ENCODE results near the gene SYNJ2. TPM values are rescaled to one million over a fixed set of nuclear protein-coding genes. Genes with fewer than 3 reads are reported as not detected.
A peak's percentile ranks its signal among the peaks of the same experiment; 100 is the strongest.

The SYNJ2 gene
- total and polyA plus RNA-seq, 7 donors, result 2.6 to 30.2 (median 6.1) TPM

GRCh38 chr6:158046201-158047126 is 64.8 kb downstream of the SYNJ2 start:
- ATAC-seq (peak in 1 of 4 donors; percentile 24), DNase-seq (peak in 1 of 2 donors; percentile 30)
- Histone ChIP-seq H3K4me1 (peaks cover 63% of the 10 kb centered on the region), H3K4me3 (peak overlapping the region; percentile 12), H3K27ac (peak overlapping the region; percentile 98), H3K27me3 (ENCODE audit: insufficient read depth in 3 of 3, low read length in 2 of 3) (no peaks in the 10 kb centered on the region), H3K9me3 (no peaks in the 10 kb centered on the region), H3K36me3 (ENCODE audit: insufficient read depth in 1 of 2, low read depth in 1 of 2) (no peaks in the 10 kb centered on the region)
- TF ChIP-seq CTCF (IDR thresholded peaks at IDR 0.05), result no peak
- WGBS, 3 donors, result 66 to 72% (median 67%) methylated on average over 20 of the region's 20 CpGs
- intact Hi-C loops (cut with DNase I), result no loop called here

GRCh38 chr6:158047127-158047518 is 65.5 kb downstream of the SYNJ2 start:
- 29 to 51% (median 34%) methylated on average over 10 of the region's 10 CpGs for WGBS, 3 donors
- peak; percentile 40 to 50 (median 48) for ATAC-seq
- H3K4me3 ChIP-seq, result peak overlapping the region; percentile 12
- no peak for TF ChIP-seq CTCF (IDR thresholded peaks at IDR 0.05)
- H3K4me1 ChIP-seq, result peaks cover 56% of the 10 kb centered on the region
- no peaks in the 10 kb centered on the region for H3K36me3 ChIP-seq (ENCODE audit: insufficient read depth in 1 of 2, low read depth in 1 of 2)
- no peaks in the 10 kb centered on the region for H3K27me3 ChIP-seq (ENCODE audit: insufficient read depth in 3 of 3, low read length in 2 of 3)
- DNase-seq, result peak; percentile 65 to 84
- intact Hi-C loops (cut with DNase I), result no loop called here
- H3K27ac ChIP-seq, result peak overlapping the region; percentile 98
- no peaks in the 10 kb centered on the region for H3K9me3 ChIP-seq

DNA sequence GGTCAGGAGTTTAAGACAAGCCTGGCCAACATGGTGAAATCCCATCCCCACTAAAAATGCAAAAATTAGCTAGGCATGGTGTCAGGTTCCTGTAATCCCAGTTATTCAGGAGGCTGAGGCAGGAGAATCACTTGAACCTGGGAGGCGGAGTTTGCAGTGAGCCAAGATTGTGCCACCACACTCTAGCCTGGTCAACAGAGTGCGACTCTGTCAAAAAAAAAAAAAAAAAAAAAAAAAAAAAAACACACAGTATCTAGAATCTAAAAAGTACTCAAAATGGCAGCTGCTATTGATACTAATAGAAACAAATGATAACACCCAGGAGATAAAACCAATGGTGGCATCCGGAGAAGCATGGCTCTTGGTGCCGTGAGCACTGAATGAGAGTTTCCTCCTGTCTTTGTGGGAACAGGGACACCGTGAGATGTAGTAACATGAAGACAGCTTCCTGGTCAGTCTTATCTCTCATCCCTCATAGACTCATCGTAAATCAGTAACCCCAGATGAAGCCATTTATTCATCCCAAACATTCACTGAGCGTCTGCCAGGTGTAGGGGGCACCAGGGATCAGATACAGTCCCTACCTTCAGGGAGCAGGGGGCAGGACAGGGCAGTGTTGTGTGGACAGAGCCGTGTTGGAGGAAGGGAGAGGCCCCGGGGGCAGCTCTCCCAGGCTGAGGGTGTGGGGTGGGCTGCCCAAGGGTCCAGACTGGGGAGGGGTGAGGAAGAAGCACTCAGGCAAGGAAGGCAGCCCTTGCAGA is 66.1 kb downstream of the SYNJ2 start:
- intact Hi-C loops (cut with DNase I), result no loop called here
- WGBS, 3 donors, result 76 to 83% (median 81%) methylated on average over 9 of the region's 9 CpGs

DNA sequence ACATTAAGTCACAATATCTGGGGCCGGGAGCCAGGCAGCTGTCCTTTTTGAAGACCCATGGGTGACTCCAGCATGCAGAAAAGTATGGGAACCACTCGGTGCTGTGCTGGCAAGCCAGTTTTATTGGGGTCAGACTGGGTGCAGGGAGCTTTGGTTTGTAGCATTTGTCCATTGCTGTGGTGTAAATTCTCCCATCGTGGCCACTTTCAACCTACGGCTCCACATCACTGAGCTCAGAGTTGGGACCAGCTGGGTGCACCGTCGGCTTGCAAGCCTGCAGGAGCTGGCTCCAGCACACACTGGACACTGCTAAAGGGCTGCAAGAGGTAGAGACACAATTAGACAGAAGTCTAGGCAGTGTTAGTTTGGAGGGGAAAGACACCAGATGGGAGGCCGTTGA is 66.9 kb downstream of the SYNJ2 start:
- no peak for ATAC-seq
- no peaks in the 10 kb centered on the region for H3K27me3 ChIP-seq (ENCODE audit: insufficient read depth in 3 of 3, low read length in 2 of 3)
- H3K36me3 ChIP-seq (ENCODE audit: insufficient read depth in 1 of 2, low read depth in 1 of 2), result no peaks in the 10 kb centered on the region
- 83 to 94% (median 83%) methylated on average over 7 of the region's 7 CpGs for WGBS, 3 donors
- H3K4me3 ChIP-seq, result no peak overlapping the region
- H3K27ac ChIP-seq, result peak overlapping the region; percentile 98
- no peak for DNase-seq
- TF ChIP-seq CTCF (IDR thresholded peaks at IDR 0.05), result no peak
- peaks cover 48% of the 10 kb centered on the region for H3K4me1 ChIP-seq
- no peaks in the 10 kb centered on the region for H3K9me3 ChIP-seq
- intact Hi-C loops (cut with DNase I), result no loop called here

More for the DNA sequence above, 66.1 kb downstream of the SYNJ2 start:
- no peak for ATAC-seq
- TF ChIP-seq CTCF (IDR thresholded peaks at IDR 0.05), result no peak
- DNase-seq, result peak in 1 of 2 donors; percentile 29
- Histone ChIP-seq H3K36me3 (ENCODE audit: insufficient read depth in 1 of 2, low read depth in 1 of 2) (no peaks in the 10 kb centered on the region), H3K27me3 (ENCODE audit: insufficient read depth in 3 of 3, low read length in 2 of 3) (no peaks in the 10 kb centered on the region), H3K27ac (peak overlapping the region; percentile 98), H3K9me3 (no peaks in the 10 kb centered on the region), H3K4me3 (no peak overlapping the region), H3K4me1 (peaks cover 52% of the 10 kb centered on the region)
